GM21390 (cell line): ENCODE results near the gene PNCK.
"Not testable (repeated sequence)": the region's sequence is repeated elsewhere in the genome, so short reads cannot be mapped to it uniquely, and the experiment has no call there.

Experiments
- ATAC-seq: cut with Tn5 transposase; IDR thresholded peaks from one replicate; pipeline ENCODE4 v1.9.1; 2021; ENCODE audit not compliant: unreplicated experiment

The PNCK gene

GRCh38 chrX:153699210-153699783 lies 25.7 kb upstream of the PNCK start:
- not testable (repeated sequence) for ATAC-seq

- no peak for ATAC-seq
Observed at GRCh38 chrX:153697924-153698865, 24.6 kb upstream of the PNCK start.

- not testable (repeated sequence) for ATAC-seq
Observed at GRCh38 chrX:153696986-153697722, 23.5 kb upstream of the PNCK start.

GRCh38 chrX:153696538-153696937 lies 22.9 kb upstream of the PNCK start:
- not testable (repeated sequence) for ATAC-seq

- no peak for ATAC-seq
Observed at GRCh38 chrX:153696100-153696499, 22.5 kb upstream of the PNCK start.

- ATAC-seq, result no peak
Observed at GRCh38 chrX:153694687-153695270, 21.2 kb upstream of the PNCK start.

GRCh38 chrX:153694256-153694655 lies 20.6 kb upstream of the PNCK start:
- ATAC-seq, result not testable (repeated sequence)

GRCh38 chrX:153693216-153694086 lies 19.8 kb upstream of the PNCK start:
- ATAC-seq, result no peak

- ATAC-seq, result no peak
Observed at GRCh38 chrX:153692611-153693156, 19.1 kb upstream of the PNCK start.

GRCh38 chrX:153692003-153692402 lies 18.4 kb upstream of the PNCK start:
- ATAC-seq, result no peak

- ATAC-seq, result not testable (repeated sequence)
Observed at GRCh38 chrX:153691032-153691827, 17.6 kb upstream of the PNCK start.

- no peak for ATAC-seq
Observed at GRCh38 chrX:153690466-153690865, 16.9 kb upstream of the PNCK start.

- no peak for ATAC-seq
Observed at GRCh38 chrX:153689654-153690465, 16.2 kb upstream of the PNCK start.

GRCh38 chrX:153688911-153689590 lies 15.4 kb upstream of the PNCK start:
- no peak for ATAC-seq

- ATAC-seq, result no peak
Observed at GRCh38 chrX:153688506-153688905, 14.9 kb upstream of the PNCK start.

- no peak for ATAC-seq
Observed at GRCh38 chrX:153688071-153688470, 14.5 kb upstream of the PNCK start.

GRCh38 chrX:153687121-153688039 lies 13.8 kb upstream of the PNCK start, which contains the start of gene SLC6A8:
SLC6A8 (plus strand) TSS chrX:153687926; CDS start chrX:153688575, 649 bp downstream.
- no peak for ATAC-seq
